Adipocyte (in vitro differentiated cells): ENCODE results near the gene RGMB.
"Not testable (repeated sequence)": the region's sequence is repeated elsewhere in the genome, so short reads cannot be mapped to it uniquely, and the experiment has no call there.

Experiments used
- DNase-seq: peaks from one replicate; pipeline ENCODE4 v3.0.0-alpha.2; 2015; ENCODE audit warnings: low read depth
- H3K27me3 ChIP-seq: replicated peaks from 2 replicates; pipeline ENCODE4 v1.7.0; 2013; ENCODE audit warnings: mild to moderate bottlenecking, low read length, moderate library complexity; ENCODE audit not compliant: control insufficient read depth, insufficient read depth
- H3K36me3 ChIP-seq: 2 replicates; pipeline ENCODE4 v1.7.0; 2013; ENCODE audit warnings: low read length, mild to moderate bottlenecking, moderate library complexity; ENCODE audit not compliant: control insufficient read depth, insufficient read depth, severe bottlenecking
- H3K4me1 ChIP-seq: 2 replicates; pipeline ENCODE4 v1.7.0; 2013; ENCODE audit warnings: mild to moderate bottlenecking, low read length, moderate library complexity; ENCODE audit not compliant: control insufficient read depth, insufficient read depth
- H3K4me3 ChIP-seq: 2 replicates; pipeline ENCODE4 v1.7.0; 2013; ENCODE audit warnings: mild to moderate bottlenecking, low read length, moderate library complexity
- H3K9ac ChIP-seq: 2 replicates; pipeline ENCODE4 v1.7.0; 2013; ENCODE audit warnings: mild to moderate bottlenecking, low read length, moderate library complexity
- H3K9me3 ChIP-seq: 2 replicates; pipeline ENCODE4 v1.7.0; 2013; ENCODE audit warnings: mild to moderate bottlenecking, low read length, moderate library complexity; ENCODE audit not compliant: control insufficient read depth

Gene RGMB

GRCh38 chr5:98748259-98748658 is 25.2 kb upstream of the RGMB start:
- H3K9me3 ChIP-seq, H3K4me1 ChIP-seq, H3K9ac ChIP-seq, H3K27me3 ChIP-seq, DNase-seq, H3K4me3 ChIP-seq, H3K36me3 ChIP-seq: not testable (repeated sequence)

GRCh38 chr5:98749046-98749445 is 24.4 kb upstream of the RGMB start:
- no peak overlapping the region for H3K4me3 ChIP-seq
- no peaks in the 10 kb centered on the region for H3K36me3 ChIP-seq
- no peak for DNase-seq
- H3K9ac ChIP-seq = no peak overlapping the region
- H3K27me3 ChIP-seq = no peaks in the 10 kb centered on the region
- H3K4me1 ChIP-seq = no peaks in the 10 kb centered on the region
- H3K9me3 ChIP-seq = peaks cover 6% of the 10 kb centered on the region

GRCh38 chr5:98750693-98751092 is 22.8 kb upstream of the RGMB start:
- no peak for DNase-seq
- H3K36me3 ChIP-seq = no peaks in the 10 kb centered on the region
- H3K4me3 ChIP-seq = no peak overlapping the region
- H3K4me1 ChIP-seq = peaks cover 6% of the 10 kb centered on the region
- no peak overlapping the region for H3K9ac ChIP-seq
- no peaks in the 10 kb centered on the region for H3K27me3 ChIP-seq
- H3K9me3 ChIP-seq = peaks cover 6% of the 10 kb centered on the region

- not testable (repeated sequence) for H3K4me3 ChIP-seq
Measured at GRCh38 chr5:98752331-98752730, 21.1 kb upstream of the RGMB start.

GRCh38 chr5:98752801-98753200 is 20.7 kb upstream of the RGMB start:
- H3K9me3 ChIP-seq, H3K36me3 ChIP-seq, H3K9ac ChIP-seq, H3K27me3 ChIP-seq, H3K4me3 ChIP-seq, DNase-seq, H3K4me1 ChIP-seq: not testable (repeated sequence)

More at GRCh38 chr5:98752331-98752730, 21.1 kb upstream of the RGMB start:
- H3K27me3 ChIP-seq, H3K36me3 ChIP-seq, DNase-seq, H3K4me1 ChIP-seq, H3K9ac ChIP-seq, H3K9me3 ChIP-seq: not testable (repeated sequence)

- Histone ChIP-seq H3K4me3 (no peak overlapping the region), H3K9ac (no peak overlapping the region), H3K36me3 (no peaks in the 10 kb centered on the region), H3K4me1 (peaks cover 9% of the 10 kb centered on the region), H3K9me3 (no peaks in the 10 kb centered on the region), H3K27me3 (no peaks in the 10 kb centered on the region)
- DNase-seq = no peak
Measured at GRCh38 chr5:98753507-98753906, 20.0 kb upstream of the RGMB start.

GRCh38 chr5:98755406-98755805 is 18.1 kb upstream of the RGMB start:
- no peaks in the 10 kb centered on the region for H3K27me3 ChIP-seq
- H3K4me3 ChIP-seq = no peak overlapping the region
- H3K9ac ChIP-seq = no peak overlapping the region
- no peaks in the 10 kb centered on the region for H3K36me3 ChIP-seq
- peak; percentile 87 for DNase-seq
- H3K4me1 ChIP-seq = peaks cover 9% of the 10 kb centered on the region
- H3K9me3 ChIP-seq = no peaks in the 10 kb centered on the region

GRCh38 chr5:98757978-98758377 is 15.5 kb upstream of the RGMB start:
- DNase-seq = no peak
- Histone ChIP-seq H3K9me3 (no peaks in the 10 kb centered on the region), H3K36me3 (no peaks in the 10 kb centered on the region), H3K4me3 (no peak overlapping the region), H3K9ac (no peak overlapping the region), H3K4me1 (peaks cover 9% of the 10 kb centered on the region), H3K27me3 (no peaks in the 10 kb centered on the region)

GRCh38 chr5:98763001-98763630 is 10.3 kb upstream of the RGMB start:
- no peaks in the 10 kb centered on the region for H3K9me3 ChIP-seq
- no peaks in the 10 kb centered on the region for H3K27me3 ChIP-seq
- H3K4me1 ChIP-seq = no peaks in the 10 kb centered on the region
- H3K4me3 ChIP-seq = no peak overlapping the region
- H3K36me3 ChIP-seq = no peaks in the 10 kb centered on the region
- H3K9ac ChIP-seq = no peak overlapping the region
- DNase-seq = peak; percentile 59

GRCh38 chr5:98765815-98766214 is 7.6 kb upstream of the RGMB start:
- no peaks in the 10 kb centered on the region for H3K4me1 ChIP-seq
- no peak overlapping the region for H3K9ac ChIP-seq
- H3K9me3 ChIP-seq = no peaks in the 10 kb centered on the region
- no peak for DNase-seq
- H3K36me3 ChIP-seq = no peaks in the 10 kb centered on the region
- no peak overlapping the region for H3K4me3 ChIP-seq
- no peaks in the 10 kb centered on the region for H3K27me3 ChIP-seq

GRCh38 chr5:98767581-98767980 is 5.9 kb upstream of the RGMB start:
- no peaks in the 10 kb centered on the region for H3K27me3 ChIP-seq
- no peak overlapping the region for H3K4me3 ChIP-seq
- H3K9ac ChIP-seq = peak overlapping the region; percentile 93
- no peak for DNase-seq
- no peaks in the 10 kb centered on the region for H3K36me3 ChIP-seq
- peaks cover 11% of the 10 kb centered on the region for H3K4me1 ChIP-seq
- H3K9me3 ChIP-seq = no peaks in the 10 kb centered on the region
